HS-5 (cell line): Measurements from ENCODE around the gene GAD1.
A peak's percentile ranks its signal among the peaks of the same experiment; 100 is the strongest.

ENCODE experiments used
- DNase-seq: peaks from one replicate; pipeline ENCODE4 v3.0.0-alpha.2; 2012; ENCODE audit warnings: low read depth

Gene GAD1

DNA sequence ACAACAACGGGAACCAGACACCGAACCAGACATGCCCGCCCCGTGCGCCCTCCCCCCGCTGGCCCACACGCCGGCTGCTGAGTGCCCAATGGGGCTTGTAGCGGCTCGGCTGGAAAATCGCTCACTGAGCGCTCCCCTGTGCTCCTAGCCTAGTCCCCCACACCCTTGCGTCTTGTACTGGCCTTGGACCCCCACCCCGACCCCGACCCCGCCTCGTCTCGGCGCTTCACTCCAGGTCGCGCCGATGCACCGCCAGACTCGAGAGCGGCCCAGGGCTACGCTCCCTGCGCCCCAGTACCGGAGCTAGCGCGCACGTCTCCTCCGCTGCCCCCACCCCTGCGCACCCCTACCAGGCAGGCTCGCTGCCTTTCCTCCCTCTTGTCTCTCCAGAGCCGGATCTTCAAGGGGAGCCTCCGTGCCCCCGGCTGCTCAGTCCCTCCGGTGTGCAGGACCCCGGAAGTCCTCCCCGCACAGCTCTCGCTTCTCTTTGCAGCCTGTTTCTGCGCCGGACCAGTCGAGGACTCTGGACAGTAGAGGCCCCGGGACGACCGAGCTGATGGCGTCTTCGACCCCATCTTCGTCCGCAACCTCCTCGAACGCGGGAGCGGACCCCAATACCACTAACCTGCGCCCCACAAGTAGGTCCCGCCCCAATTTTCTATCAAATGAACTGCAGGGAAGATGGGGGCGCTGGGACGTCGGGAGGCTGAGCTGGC lies 1.5 kb downstream of the GAD1 start:
- no peak for DNase-seq

DNA sequence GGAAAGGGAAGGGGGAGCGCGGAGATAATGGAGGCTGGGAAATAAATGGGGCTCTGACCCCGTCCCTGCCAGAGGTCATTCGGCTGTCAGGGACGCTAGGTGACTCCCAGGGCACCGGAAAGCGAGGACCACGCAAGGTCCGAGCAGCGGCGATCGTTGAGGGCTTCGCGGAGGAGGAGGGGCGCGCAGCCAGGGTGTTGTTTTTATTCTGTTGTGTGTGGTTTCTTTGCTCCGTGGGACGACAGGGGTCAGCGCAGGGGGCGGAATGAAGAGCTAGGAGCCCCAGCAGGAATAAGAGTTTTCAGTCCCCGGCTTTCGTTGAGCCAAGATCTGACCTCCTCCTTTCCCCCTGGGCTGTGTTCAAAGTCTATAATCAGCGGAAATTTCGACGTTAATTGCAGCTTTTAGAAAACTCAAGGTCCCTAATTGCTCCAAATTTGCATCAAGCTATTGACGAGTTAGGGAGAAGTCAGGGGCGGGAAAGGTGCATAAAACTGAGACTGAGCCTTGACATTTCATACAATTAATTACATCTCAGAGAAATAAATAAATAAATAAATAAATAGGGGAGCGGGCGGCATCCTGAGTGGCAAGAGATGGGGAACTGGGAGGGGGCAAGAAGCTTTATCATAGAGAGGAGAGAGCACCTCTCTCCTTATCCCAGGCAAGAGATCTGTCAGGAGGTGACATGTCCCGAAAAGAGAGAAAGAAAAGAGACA lies 2.2 kb downstream of the GAD1 start:
- DNase-seq = no peak

DNA sequence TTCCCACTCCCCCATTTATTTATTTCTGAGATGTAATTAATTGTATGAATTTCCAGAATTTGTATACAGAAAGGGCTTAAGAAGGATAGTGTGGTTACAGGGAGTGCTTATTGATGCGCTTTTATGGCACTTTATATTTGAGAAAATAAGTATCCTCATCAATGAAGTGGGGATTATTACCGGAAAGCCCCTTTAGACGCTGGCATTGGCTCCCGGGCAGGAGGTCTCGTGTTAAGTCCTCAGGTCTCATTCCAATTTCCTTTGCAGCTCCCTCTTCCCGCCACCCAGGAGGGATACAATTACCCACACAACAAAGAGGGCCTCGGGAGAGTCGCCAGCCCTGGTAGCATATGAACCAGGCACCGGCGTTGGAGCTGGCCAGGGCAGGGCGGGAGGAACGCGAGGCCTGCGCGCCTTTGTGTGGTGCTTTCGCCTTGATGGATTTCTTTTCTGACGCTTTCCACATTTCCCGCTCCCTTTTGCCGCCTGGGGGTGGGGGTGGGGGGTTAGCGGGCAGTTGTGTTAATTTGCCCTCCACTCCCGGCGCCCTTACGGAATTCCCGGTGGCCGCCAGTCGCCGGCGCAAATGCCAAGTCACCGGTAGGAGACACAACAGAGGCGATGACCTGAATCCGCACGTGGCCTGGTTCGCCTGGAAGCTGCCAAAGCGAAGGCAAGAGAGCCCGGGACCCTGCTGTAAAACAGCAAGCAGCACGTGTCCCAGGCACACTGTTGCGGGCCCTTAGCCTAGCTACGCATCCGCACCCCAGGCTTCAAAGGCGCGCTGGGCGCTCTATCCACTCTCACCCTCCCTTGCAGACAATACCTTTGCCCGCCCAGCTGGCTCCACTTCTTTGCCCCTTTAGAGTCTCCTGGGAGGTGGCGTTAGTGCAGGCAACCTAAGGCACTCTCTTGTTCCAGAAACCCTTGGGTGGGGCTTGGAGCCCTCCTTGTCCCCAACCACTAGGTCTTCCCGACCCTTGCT lies 3.3 kb downstream of the GAD1 start:
- DNase-seq = no peak

DNA sequence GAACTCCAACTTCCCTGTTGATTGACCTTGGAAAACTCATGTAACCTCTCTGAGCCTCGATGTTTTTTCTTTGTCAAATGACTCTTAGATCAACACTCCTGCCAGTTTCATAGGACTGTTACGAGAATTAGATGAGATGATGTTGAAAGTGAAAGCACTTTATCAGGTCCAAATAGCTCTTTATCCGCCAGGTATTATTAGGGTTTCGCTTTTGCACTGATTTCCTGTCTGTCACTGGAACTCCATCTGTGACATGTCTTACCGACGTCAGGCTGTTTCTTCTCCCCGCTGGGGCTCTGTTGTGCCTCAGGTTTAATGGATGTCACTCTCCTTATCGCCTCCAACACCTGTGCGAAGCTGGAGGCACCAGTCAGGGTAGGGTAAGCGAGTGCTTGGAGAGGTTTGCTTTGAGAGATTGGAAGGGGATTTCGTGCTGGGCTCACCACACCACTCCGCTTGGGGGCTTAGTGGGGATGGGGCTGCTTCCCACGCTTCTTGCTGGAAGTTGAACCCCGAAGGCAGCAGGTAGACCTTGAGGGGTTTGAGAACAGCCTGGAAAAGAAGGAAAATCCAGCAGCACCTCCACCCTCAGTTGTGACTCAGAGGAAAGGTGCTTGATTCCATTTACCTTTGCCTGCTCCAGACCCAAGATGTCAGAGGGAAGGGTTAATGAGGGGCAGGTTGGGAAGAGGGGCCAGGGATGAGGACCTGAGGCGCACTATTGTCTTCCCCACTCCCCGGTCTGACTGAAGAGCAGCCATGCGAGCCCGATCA lies 4.3 kb downstream of the GAD1 start:
- DNase-seq = no peak

DNA sequence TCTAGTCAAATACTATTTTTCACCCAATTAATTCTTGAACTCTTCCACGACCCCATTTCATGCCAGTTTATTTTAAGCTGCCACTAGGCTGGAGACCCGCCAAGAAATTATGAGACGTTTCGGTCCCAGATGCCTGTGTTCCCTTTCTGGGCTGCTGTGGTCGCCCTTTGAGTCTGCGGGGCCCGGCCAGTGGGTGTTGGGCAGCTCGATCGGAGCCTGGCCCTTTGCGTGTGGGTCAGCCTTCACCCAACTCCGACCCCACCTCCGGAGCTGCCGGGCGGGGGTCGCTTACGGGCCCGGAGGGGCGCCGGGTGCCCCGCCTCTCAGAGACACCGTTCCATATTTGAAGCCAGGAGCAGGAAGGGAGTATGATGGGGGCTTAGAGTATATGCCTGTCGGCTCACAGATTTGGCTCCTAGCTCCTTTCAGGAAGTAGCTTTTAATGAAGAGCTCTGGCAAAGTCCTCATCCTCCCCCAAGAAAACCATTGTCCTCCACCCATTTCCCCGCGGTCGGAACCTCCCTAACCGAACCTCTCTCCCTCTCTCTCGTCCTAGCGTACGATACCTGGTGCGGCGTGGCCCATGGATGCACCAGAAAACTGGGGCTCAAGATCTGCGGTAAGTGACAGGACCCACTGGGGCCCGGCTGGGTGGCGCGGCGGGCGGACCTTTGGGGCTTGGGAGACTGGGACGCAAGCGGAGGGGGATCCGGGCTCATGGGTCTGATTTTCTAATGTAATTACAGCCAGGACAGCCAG lies 5.0 kb downstream of the GAD1 start:
- no peak for DNase-seq

DNA sequence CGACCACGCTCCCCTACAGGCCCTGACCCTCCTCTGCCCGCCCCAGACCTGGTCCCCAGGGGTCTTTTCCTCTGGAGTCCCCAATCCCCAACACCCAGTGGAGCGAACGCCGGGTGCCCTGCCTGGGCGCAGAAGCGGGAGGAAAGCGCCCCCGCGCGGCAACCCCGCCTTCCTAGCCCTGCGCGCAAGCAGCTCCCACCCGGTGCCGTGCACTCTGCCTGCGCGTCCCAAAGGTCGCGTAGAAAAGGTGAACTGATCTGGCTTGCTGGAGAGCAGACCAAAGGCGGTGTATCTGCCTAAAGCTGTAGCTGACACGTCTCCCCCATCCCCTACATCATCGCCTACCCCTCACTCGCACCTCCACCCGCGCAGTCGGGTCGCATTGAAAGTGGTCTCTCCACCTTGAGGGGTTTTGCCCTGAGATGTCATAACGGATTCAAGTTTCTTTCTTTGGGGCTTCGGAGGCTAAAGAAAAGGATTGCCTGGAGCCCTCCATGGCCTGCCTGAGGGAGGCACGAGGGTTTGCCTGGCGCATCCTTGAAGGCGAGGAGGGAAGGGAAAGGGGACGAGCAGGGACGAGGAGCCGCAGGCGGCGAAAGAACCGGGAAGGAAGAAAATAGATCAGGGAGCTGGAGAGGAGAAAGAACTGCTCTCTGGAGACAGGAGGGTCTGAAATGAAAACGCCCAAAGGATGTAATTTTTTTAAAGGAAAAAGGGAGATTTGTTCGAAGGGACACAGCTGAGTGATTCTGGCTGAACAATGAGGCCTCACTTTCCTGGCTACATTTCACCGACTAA lies 5.8 kb downstream of the GAD1 start:
- DNase-seq = no peak

DNA sequence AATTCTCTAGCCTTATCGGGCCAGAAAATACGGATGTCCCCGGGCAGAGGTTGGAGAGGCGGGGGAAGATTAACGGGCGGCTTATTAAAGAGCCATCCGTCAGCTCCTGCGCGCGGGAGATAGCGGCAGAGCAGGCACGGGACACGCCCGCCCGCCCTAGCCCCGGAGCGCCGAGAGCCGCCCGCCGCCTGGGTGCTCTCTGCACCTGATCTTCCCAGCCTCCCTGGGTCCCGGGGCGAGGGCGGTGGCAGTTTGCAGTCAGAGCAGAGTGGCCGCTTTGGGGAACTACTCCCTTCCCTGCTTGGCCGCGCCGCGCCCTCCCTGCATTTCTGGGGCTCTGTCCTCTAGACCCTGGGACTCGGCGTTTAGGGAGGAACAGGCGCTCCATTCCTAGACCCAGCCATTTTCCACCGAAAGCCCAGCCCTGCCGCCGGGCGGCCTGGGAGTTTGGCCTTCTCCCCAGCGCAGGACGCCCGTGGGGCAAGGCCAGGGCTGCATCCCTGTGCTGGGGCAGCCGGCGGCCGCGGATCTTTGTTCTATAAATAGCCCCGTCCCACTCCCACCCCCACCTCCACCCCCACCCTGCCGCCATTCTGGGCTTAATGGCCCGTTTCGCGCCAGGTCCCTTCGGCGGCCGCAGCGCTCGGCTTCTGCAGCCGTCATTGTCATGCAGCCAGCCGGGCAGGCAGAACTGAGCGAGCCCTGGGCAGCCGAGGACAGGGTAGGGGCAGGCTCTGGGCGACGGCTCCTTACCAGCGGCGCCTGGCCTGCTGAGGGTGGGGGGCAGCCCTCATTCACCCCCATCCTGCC lies 6.6 kb downstream of the GAD1 start:
- no peak for DNase-seq

DNA sequence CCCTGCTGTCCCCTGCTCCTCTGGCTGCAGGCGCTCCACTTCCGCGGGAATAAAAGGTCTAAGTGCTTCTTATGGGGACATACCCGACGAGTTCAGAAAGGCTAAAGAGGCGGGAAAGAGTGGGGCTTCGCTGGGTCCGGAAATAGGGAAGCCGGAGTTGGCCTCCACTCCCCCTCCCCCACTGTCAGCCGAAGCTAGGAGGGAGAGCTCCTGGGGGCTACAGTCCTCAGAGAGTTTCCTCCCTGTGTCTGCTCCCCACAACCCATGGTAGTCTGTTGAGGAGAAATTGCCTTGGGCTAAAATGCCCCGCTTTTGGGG lies 7.2 kb downstream of the GAD1 start:
- DNase-seq = no peak

DNA sequence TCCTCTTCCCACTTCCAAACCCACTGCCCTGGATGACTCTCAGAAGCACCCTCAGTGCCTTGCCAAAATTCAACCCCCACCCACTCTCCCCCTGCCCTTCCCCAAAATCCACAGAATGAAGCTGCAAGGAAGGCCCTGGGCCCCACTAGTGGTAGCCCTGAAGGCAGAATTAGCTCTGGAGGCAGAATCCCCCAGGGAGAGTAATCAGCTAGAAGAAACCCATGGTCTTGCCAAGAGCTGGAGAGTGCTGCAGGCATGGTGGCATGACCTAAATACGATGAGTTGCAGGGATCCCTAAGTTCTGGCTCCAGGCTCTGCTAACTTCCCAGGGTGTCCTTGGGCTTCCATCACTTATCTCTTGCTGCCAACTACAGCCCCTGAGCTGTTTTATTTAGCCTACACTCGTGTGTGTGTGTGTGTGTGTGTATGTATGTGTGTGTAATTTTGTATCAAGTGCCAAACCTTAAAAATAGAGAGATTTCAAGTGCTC lies 7.9 kb downstream of the GAD1 start:
- DNase-seq = no peak

DNA sequence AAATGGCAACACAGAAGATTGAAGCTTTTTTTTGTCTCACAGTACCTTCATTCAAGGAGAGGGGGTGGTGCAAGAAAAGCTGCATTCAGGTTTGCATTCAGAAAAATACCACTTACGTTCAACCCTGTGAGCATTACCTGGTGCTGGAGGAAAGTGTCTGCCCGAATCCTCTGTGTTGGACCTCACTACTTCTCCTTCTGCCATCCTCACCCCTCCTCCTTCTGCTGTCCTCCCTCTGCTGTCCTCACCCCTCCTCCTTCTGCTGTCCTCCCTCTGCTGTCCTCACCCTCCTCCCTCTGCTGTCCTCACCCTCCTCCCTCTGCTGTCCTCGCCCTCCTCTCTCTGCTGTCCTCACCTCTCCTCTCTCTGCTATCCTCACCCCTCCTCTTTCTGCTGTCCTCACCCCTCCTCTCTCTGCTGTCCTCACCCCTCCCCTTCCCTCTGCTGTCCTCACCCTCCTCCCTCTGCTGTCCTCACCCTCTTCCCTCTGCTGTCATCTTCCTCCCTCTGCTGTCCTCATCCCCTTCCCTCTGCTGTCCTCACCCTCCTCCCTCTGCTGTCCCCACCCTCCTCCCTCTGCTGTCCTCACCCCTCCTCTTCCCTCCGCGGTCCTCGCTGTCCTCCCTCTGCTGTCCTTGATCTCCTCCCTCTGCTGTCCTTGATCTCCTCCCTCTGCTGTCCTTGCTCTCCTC lies 11.3 kb downstream of the GAD1 start:
- DNase-seq = no peak

DNA sequence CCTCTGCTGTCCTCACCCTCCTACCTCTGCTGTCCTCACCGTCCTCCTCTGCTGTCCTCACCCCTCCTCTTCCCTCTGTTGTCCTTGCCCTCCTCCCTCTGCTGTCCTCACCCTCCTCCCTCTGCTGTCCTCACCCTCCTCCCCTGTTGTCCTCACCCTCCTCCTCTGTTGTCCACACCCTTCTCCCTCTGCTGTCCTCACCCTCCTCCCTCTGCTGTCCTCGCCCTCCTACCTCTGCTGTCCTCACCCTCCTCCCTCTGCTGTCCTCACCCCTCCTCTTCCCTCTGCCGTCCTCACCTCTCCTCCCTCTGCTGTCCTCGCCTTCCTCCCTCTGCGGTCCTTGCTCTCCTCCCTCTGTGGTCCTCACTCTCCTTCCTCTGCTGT lies 11.8 kb downstream of the GAD1 start:
- no peak for DNase-seq

DNA sequence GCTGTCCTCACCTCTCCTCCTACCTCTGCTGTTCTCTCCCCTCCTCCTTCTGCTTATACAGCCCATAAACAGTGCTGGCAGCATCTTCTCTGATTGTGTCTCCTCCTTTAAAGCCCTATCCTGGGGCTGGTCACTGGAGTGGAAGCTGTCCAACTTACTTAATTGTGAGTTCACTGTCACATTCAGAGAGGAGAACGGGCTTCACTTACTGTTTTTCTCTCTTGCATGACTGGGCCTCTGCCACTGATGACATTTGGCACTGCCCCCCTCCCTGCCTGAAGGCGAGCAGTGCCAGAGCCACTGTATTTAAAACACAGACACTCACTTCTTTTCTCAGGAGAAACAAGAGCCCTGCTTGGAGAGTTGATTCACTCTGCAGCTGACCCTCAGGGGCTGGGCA lies 12.3 kb downstream of the GAD1 start:
- no peak for DNase-seq

DNA sequence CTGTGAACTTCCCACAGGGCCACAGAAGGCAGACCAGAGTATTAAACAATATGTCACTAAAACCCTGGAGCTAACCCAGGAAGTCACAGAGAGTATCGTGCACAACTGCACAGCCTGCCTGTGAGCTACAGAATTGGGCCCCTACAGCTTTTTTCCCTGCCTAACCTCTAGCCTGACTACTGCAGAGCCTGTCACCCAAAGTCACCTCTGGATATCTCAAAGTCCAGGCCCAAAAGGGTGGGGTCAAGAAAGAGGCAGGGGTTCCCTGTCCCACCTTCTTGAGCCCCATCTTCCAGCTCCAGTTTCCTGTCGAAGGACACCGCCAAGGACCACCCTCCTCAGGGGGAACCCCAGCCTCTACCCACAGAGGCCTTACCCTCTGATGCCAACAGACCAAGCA lies 13.5 kb downstream of the GAD1 start:
- no peak for DNase-seq

DNA sequence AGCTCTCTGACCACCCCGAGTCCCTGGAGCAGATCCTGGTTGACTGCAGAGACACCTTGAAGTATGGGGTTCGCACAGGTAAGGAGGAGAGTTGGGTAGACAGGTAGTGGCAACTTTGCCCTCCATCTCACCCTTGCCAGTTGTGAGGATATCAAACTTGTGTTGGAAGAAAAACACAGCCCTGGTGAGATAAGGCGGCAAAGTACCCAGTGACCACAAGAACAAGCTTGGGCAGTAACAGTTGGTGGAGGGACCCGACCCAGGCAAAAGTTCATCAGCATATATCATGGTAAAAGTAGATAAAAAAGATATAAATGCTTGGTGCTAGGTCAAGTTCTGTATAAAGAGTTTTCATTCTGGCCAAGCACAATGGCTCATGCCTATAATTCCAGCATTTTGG lies 14.4 kb downstream of the GAD1 start:
- no peak for DNase-seq

DNA sequence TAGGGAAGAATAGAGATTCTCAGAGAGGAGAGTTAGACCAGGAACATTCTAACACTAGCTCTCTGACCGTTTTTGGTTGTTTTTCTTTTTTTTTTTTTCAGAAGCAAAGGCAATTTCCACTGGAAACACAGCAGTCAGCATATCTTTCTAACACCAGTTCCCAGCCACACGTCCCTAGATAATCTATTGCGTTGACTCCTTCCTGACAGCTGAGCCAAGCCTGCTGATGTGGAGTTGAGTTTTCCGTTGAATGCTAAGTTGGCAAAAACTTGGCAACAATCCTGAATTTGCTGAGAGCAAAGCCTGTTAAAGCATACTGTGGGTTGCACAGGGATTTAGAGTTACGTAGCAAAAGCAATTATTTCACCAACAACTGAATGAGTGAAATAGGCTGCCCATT lies 19.3 kb downstream of the GAD1 start:
- DNase-seq = no peak

DNA sequence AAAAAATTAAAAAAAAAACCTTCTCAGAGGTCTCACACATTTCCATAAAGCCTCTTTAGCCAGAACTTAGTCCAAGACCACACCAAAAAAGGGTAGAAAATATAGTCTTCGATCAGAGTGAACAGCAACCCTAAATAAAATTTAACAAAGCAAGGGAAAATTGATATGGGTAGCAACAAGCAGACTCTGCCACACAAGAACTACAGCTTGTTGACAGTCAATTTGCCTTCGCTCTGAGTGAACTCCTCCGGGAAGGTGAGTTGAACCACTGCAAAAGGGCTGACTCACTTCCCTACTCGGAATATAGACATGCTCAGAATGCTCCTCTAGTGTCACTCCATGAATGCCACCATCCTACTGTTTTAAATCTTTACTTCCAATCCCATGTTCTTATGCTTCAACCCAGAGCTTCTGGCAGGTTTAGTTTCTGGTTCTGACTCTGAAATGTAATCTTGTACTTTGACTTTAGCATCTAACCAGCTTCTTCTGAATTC lies 24.1 kb downstream of the GAD1 start:
- no peak for DNase-seq

DNA sequence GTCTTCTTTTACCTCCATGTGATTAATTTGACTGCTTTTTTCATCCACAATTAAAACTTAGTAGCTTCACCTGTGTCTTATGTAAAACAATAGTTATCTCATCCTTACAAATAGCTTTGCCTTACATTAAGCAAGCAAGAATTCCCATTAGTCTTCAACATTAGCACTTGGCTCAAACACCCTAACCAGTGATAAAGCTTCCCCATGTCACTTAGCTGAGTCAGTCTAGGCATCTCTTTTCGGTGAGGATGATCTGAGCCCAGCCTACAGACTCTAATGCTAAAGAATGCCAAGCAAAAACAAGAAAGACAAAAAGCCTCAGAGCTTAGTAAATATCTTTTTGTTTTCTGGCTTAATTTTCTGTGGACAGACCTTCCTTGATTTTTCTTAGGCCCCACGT lies 26.1 kb downstream of the GAD1 start:
- DNase-seq = peak; percentile 30

DNA sequence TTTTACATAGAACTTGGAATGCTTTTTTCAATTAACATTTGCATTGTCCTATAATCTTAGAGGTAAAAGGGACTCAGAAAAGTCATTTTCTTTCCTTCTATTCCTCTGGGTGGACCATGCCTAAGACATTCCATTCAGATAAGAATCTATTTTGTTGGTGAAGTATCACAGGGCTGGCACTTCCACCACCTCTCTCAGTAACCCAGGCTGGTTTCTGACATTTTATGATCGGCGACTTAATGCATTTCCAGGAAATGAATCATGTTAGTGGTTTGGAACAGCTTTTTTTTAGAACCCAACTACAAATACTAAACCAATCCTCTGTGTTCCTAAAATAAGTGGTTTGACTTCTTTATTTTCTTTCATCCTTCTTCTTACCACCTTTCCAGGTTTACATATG lies 27.0 kb downstream of the GAD1 start:
- peak; percentile 79 for DNase-seq

DNA sequence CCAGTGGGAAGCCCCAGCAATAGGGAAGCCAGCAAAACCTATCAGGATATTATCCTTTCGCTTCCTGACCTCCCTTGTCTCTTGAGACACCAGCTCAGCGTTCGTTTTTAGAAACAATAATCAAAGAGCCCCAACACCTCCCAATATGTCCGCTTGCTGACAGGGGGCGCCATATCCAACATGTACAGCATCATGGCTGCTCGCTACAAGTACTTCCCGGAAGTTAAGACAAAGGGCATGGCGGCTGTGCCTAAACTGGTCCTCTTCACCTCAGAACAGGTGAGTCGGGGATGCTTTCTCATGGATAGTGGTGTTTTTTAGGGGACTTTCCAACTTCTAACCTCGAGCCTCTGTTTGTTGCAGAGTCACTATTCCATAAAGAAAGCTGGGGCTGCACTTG lies 28.7 kb downstream of the GAD1 start:
- no peak for DNase-seq
